ENCODE measurements around the gene CDKL4. TPM values are rescaled to one million over a fixed set of nuclear protein-coding genes. Genes with fewer than 3 reads are reported as not detected.
"Not testable (repeated sequence)": the region's sequence is repeated elsewhere in the genome, so short reads cannot be mapped to it uniquely, and the experiment has no call there.

CDKL4 gene
- total RNA-seq, 2 experiments from 2014 or later: 0.75 TPM; not detected in 1

DNA sequence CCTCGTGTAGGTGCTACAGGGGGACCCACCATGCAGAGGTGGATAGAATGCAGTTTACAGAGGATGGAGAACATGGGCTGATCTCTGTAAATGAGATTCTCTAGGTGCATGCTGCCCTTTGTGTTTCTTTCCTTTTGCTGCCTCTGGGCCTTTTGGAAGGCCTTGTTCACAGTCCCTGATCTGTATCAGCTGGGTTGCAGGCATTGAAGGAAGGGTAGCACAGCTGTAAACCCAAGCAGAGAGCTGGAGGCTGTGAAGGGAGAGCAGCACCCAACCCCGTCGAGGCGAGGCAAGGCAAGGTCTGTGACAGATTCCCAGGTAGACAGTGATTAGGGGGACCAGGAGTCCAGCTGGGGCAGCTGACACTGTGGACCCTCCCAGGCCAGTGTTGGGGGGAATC, 66.8 kb downstream of the CDKL4 start:
- no peaks in the 10 kb centered on the region for H3K4me1 Mint-ChIP-seq (ENCODE audit: low read depth)
- intact Hi-C loops (cut with DNase I, micrococcal nuclease): no loop called here
- CTCF ChIA-PET: no interaction called here
- Histone ChIP-seq H3K27ac (ENCODE audit: low read depth in 1 of 2, low read length in 2 of 2) (no peak overlapping the region), H3K4me3 (ENCODE audit: low read length) (no peak overlapping the region), H3K4me1 (ENCODE audit: insufficient read depth, low read length) (no peaks in the 10 kb centered on the region), H3K36me3 (ENCODE audit: insufficient read depth, low read length) (no peaks in the 10 kb centered on the region), H3K9me3 (ENCODE audit: control insufficient read depth in 1 of 2, insufficient read depth in 1 of 2, low read length in 2 of 2) (no peaks in the 10 kb centered on the region), H3K27me3 (ENCODE audit: control insufficient read depth in 1 of 2, insufficient read depth in 2 of 2, low read length in 2 of 2) (no peaks in the 10 kb centered on the region)
- DNase-seq (no peak), ATAC-seq (ENCODE audit: poor library complexity) (no peak)
- H3K27me3 Mint-ChIP-seq: no peaks in the 10 kb centered on the region
- H3K9me3 Mint-ChIP-seq: no peaks in the 10 kb centered on the region
- POLR2A ChIA-PET: no interaction called here
- H3K27ac Mint-ChIP-seq: no peak overlapping the region
- no peaks in the 10 kb centered on the region for H3K36me3 Mint-ChIP-seq (ENCODE audit: low read depth)
- H3K4me3 Mint-ChIP-seq: no peak overlapping the region
- TF ChIP-seq, protein P1, sequence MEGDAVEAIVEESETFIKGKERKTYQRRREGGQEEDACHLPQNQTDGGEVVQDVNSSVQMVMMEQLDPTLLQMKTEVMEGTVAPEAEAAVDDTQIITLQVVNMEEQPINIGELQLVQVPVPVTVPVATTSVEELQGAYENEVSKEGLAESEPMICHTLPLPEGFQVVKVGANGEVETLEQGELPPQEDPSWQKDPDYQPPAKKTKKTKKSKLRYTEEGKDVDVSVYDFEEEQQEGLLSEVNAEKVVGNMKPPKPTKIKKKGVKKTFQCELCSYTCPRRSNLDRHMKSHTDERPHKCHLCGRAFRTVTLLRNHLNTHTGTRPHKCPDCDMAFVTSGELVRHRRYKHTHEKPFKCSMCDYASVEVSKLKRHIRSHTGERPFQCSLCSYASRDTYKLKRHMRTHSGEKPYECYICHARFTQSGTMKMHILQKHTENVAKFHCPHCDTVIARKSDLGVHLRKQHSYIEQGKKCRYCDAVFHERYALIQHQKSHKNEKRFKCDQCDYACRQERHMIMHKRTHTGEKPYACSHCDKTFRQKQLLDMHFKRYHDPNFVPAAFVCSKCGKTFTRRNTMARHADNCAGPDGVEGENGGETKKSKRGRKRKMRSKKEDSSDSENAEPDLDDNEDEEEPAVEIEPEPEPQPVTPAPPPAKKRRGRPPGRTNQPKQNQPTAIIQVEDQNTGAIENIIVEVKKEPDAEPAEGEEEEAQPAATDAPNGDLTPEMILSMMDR (IDR thresholded peaks at IDR 0.05): no peak

DNA sequence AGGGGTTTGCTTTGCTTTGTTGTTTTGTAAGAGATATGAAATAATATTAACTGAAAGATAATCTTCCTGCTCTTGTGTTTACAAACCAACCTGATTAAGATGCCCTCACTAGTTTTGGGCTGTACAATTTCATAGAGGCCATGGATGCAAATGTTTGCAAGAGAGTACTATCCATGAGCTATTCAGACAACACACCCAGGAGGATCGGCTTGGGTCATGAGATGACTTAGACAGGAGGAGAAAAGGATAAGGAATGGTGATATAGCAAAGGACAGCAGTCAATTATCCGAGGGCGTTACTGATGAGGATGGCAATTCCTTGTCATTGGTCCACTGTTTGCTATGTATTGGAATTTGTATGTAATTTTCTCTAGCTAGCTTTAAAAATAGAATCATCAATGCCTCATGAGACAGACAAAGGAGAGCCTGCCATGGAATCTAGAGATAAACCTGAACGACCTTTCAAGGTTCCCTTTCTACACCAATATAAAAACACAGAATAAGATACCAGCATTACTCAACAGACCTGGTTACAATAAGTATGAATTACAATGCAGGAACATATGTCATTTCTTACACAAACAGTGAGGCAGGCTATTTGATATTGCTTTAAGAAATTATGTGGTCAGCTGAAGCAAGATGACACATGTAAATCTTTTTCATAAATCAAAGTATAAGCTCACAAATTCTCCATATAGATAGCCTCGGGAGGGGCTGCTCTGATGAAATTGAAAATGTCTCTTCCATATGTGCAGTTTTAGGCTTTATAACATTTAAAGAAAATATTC, 68.6 kb downstream of the CDKL4 start:
- H3K9me3 ChIP-seq (ENCODE audit: control insufficient read depth in 1 of 2, insufficient read depth in 1 of 2, low read length in 2 of 2): no peaks in the 10 kb centered on the region
- ChIA-PET POLR2A (no interaction called here), CTCF (no interaction called here)
- TF ChIP-seq, protein P1 (IDR thresholded peaks at IDR 0.05): no peak
- Mint-ChIP-seq H3K4me3 (no peak overlapping the region), H3K4me1 (ENCODE audit: low read depth) (no peaks in the 10 kb centered on the region), H3K27me3 (no peaks in the 10 kb centered on the region), H3K36me3 (ENCODE audit: low read depth) (no peaks in the 10 kb centered on the region), H3K9me3 (no peaks in the 10 kb centered on the region), H3K27ac (no peak overlapping the region)
- no peaks in the 10 kb centered on the region for H3K36me3 ChIP-seq (ENCODE audit: insufficient read depth, low read length)
- ATAC-seq (ENCODE audit: poor library complexity): no peak
- no peaks in the 10 kb centered on the region for H3K4me1 ChIP-seq (ENCODE audit: insufficient read depth, low read length)
- DNase-seq: no peak
- H3K4me3 ChIP-seq (ENCODE audit: low read length): no peak overlapping the region
- intact Hi-C loops (cut with DNase I, micrococcal nuclease): no loop called here
- H3K27me3 ChIP-seq (ENCODE audit: control insufficient read depth in 1 of 2, insufficient read depth in 2 of 2, low read length in 2 of 2): no peaks in the 10 kb centered on the region
- no peak overlapping the region for H3K27ac ChIP-seq (ENCODE audit: low read depth in 1 of 2, low read length in 2 of 2)

DNA sequence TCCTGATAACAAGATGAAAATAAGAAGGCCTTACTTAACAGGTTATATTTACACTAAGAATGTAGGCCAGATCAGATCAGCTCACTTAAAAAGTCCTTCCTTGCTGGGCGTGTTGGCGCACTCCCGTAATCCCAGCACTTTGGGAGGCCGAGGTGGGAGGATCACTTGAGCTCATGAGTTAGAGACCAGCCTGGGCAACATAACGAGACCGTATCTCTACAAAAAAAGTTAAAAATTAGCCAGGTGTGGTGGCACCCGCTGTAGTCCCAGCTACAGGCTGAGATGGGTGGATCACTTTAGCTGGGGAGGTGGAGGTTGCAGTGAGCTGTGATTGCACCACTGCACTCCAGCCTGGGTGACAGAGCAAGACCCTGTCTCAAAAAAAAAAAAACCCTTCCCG, 69.7 kb downstream of the CDKL4 start:
- no peaks in the 10 kb centered on the region for H3K9me3 ChIP-seq (ENCODE audit: control insufficient read depth in 1 of 2, insufficient read depth in 1 of 2, low read length in 2 of 2)
- no peaks in the 10 kb centered on the region for H3K27me3 Mint-ChIP-seq
- no peaks in the 10 kb centered on the region for H3K4me1 ChIP-seq (ENCODE audit: insufficient read depth, low read length)
- ChIA-PET CTCF (no interaction called here), POLR2A (interaction anchor here (0.6 kb wide), 1 partner anchor 262 kb away, joined by 4 read pairs; no protein-coding TSS in a partner anchor)
- DNase-seq: no peak
- no peaks in the 10 kb centered on the region for H3K4me1 Mint-ChIP-seq (ENCODE audit: low read depth)
- no peak overlapping the region for H3K4me3 ChIP-seq (ENCODE audit: low read length)
- H3K27me3 ChIP-seq (ENCODE audit: control insufficient read depth in 1 of 2, insufficient read depth in 2 of 2, low read length in 2 of 2): no peaks in the 10 kb centered on the region
- intact Hi-C loops (cut with DNase I, micrococcal nuclease): loop anchor here in 1 of 2 experiments (5.0 kb wide), 1 partner anchor 33 kb away; no protein-coding TSS in a partner anchor
- H3K4me3 Mint-ChIP-seq: no peak overlapping the region
- H3K9me3 Mint-ChIP-seq: no peaks in the 10 kb centered on the region
- no peak for ATAC-seq (ENCODE audit: poor library complexity)
- no peaks in the 10 kb centered on the region for H3K36me3 ChIP-seq (ENCODE audit: insufficient read depth, low read length)
- H3K27ac Mint-ChIP-seq: no peak overlapping the region
- no peaks in the 10 kb centered on the region for H3K36me3 Mint-ChIP-seq (ENCODE audit: low read depth)
- no peak overlapping the region for H3K27ac ChIP-seq (ENCODE audit: low read depth in 1 of 2, low read length in 2 of 2)
- TF ChIP-seq, protein P1 (IDR thresholded peaks at IDR 0.05): no peak

DNA sequence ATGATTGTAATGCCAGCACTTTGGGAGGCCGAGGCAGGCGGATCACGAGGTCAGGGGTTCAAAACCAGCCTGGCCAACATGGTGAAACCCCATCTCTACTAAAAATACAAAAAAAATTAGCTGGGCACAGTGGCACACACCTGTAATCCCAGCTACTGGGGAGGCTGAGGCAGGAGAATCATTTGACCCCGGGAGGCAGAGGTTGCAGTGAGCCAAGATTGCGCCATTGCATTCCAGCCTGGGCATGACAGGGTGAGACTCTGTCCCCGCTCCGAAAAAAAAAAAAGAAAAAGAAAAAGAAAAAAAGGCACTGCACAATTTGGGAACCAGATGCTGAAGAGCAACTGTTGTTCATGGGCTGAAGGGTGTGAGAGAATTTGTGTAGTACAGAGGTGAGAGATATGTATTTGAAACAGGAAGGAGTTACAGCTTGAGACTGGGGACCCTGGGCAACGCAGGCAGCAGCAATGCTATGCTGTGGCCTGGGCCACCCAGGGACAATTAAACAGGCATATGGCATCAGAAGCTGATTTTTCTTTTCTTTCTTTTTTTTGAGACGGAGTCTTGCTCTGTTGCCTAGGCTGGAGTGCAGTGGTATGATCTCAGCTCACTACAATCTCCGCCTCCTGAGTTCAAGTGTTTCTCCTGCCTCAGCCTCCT, 71.6 kb downstream of the CDKL4 start:
- H3K27ac Mint-ChIP-seq; DNase-seq; H3K9me3 Mint-ChIP-seq; H3K4me1 ChIP-seq (ENCODE audit: insufficient read depth, low read length); POLR2A ChIA-PET; H3K27me3 Mint-ChIP-seq; H3K9me3 ChIP-seq (ENCODE audit: control insufficient read depth in 1 of 2, insufficient read depth in 1 of 2, low read length in 2 of 2); H3K4me1 Mint-ChIP-seq (ENCODE audit: low read depth); H3K36me3 ChIP-seq (ENCODE audit: insufficient read depth, low read length); ATAC-seq (ENCODE audit: poor library complexity); H3K4me3 ChIP-seq (ENCODE audit: low read length); H3K27me3 ChIP-seq (ENCODE audit: control insufficient read depth in 1 of 2, insufficient read depth in 2 of 2, low read length in 2 of 2); H3K27ac ChIP-seq (ENCODE audit: low read depth in 1 of 2, low read length in 2 of 2); H3K36me3 Mint-ChIP-seq (ENCODE audit: low read depth); H3K4me3 Mint-ChIP-seq: not testable (repeated sequence)
- intact Hi-C loops (cut with DNase I, micrococcal nuclease): loop anchor here in 1 of 2 experiments (5.0 kb wide), 1 partner anchor 35 kb away; no protein-coding TSS in a partner anchor
- CTCF ChIA-PET: interaction anchor here (0.7 kb wide), 1 partner anchor 220 kb away, joined by 3 read pairs; no protein-coding TSS in a partner anchor
